GM12878 (cell line): ENCODE data around the gene LRP10. TPM values are rescaled to one million over a fixed set of nuclear protein-coding genes. Genes with fewer than 3 reads are reported as not detected.
A peak's percentile ranks its signal among the peaks of the same experiment; 100 is the strongest.

ENCODE experiments used
- ATAC-seq: fragments of 200-7000 bp; cut with Tn5 transposase; 3 replicates; pipeline ENCODE4 v1.9.1; 2020; ENCODE audit warnings: mild to moderate bottlenecking, moderate library complexity
- BruUV-seq: library from RNA; stranded (reverse); fragments of 400-500 nt; replicated peaks from 2 replicates; lab custom pipeline; 2021; lab: Mats Ljungman, UMichigan
- CTCF ChIA-PET: fragments of 300-600 bp; sonication (Branson Sonifier 250); formaldehyde crosslinking; extraction: SDS; loops from one replicate; lab custom pipeline; 2021; ENCODE audit warnings: inconsistent platforms; lab: Yijun Ruan, JAX
- POLR2A ChIA-PET: fragments of 350-600 bp; formaldehyde crosslinking; extraction: SDS; loops from one replicate; lab custom pipeline; 2021; ENCODE audit warnings: inconsistent platforms; lab: Charles Lee
- RAD21 ChIA-PET: fragments of 300-600 bp; sonication (Branson Sonifier 250); formaldehyde crosslinking; loops from one replicate; lab custom pipeline; 2023; ENCODE audit warnings: antibody characterized with exemption; ENCODE audit not compliant: unreplicated experiment; lab: Charles Lee
- SMC1A ChIA-PET: fragments of 300-600 bp; sonication (Branson Sonifier 250); formaldehyde crosslinking; loops from one replicate; lab custom pipeline; 2023; ENCODE audit not compliant: unreplicated experiment, uncharacterized antibody; lab: Charles Lee
- DNase-seq: peaks from one replicate; pipeline ENCODE4 v3.0.0-alpha.2; 2011; ENCODE audit warnings: low read depth, low spot score
- FAIRE-seq: peaks from 3 replicates; lab custom pipeline; 2011; peaks lifted over from hg19 to GRCh38; lab: Jason Lieb, UNC
- H2AFZ ChIP-seq: 2 replicates; pipeline ENCODE4 v1.6.0; 2011; ENCODE audit warnings: low read depth, low read length, control low read depth; ENCODE audit not compliant: control insufficient read depth
- H3K27ac ChIP-seq: 2 replicates; pipeline ENCODE4 v1.5.1; 2011; ENCODE audit warnings: control low read depth; ENCODE audit not compliant: control insufficient read depth, insufficient read depth
- H3K27me3 ChIP-seq, 2 experiments: replicated peaks in 1 of 2; 2 replicates each; pipeline versions ENCODE4 v1.6.0 to v1.6.1; 2011; ENCODE audit warnings: low read length in 1 of 2; ENCODE audit not compliant: control insufficient read depth in 2 of 2, insufficient read depth in 2 of 2
- H3K36me3 ChIP-seq, 2 experiments: 2 replicates each; pipeline ENCODE4 v1.5.1; 2011; ENCODE audit warnings: low read length in 1 of 2; ENCODE audit not compliant: control insufficient read depth in 2 of 2, insufficient read depth in 2 of 2
- H3K4me1 ChIP-seq: 2 replicates; pipeline ENCODE4 v1.6.1; 2011; ENCODE audit warnings: mild to moderate bottlenecking, low read length, moderate library complexity, mixed read lengths; ENCODE audit not compliant: control insufficient read depth, insufficient read depth
- H3K4me2 ChIP-seq: 2 replicates; pipeline ENCODE4 v1.6.0; 2011; ENCODE audit warnings: control low read depth; ENCODE audit not compliant: control insufficient read depth, insufficient read depth
- H3K4me3 ChIP-seq: fragments of 200-600 bp; sonication (generic); 2 replicates; pipeline ENCODE4 v1.5.1; 2016
- H3K79me2 ChIP-seq: 2 replicates; pipeline ENCODE4 v1.6.0; 2011; ENCODE audit warnings: low read length; ENCODE audit not compliant: control insufficient read depth, insufficient read depth
- H3K9ac ChIP-seq: 2 replicates; pipeline ENCODE4 v1.8.0; 2011; ENCODE audit warnings: low read length, control low read depth, mixed read lengths; ENCODE audit not compliant: control insufficient read depth, insufficient read depth
- H3K9me3 ChIP-seq: replicated peaks from 3 replicates; pipeline ENCODE4 v1.5.1; 2011; ENCODE audit warnings: mild to moderate bottlenecking, low read length; ENCODE audit not compliant: control insufficient read depth, insufficient read depth
- H4K20me1 ChIP-seq: 2 replicates; pipeline ENCODE4 v1.6.0; 2011; ENCODE audit not compliant: control insufficient read depth, insufficient read depth
- CHD2 ChIP-seq: IDR thresholded peaks from 2 replicates; pipeline ENCODE4 v1.6.1; 2011; ENCODE audit warnings: low read depth, low read length, improper control_type of control experiment, borderline replicate concordance
- IKZF2 ChIP-seq, 2 experiments: fragments of 450-650 bp; IDR thresholded peaks; 2 replicates each; pipeline ENCODE4 v1.6.1; 2017; ENCODE audit warnings: mild to moderate bottlenecking in 2 of 2, moderate library complexity in 2 of 2
- SREBF2 ChIP-seq: IDR thresholded peaks from 2 replicates; pipeline ENCODE4 v1.6.1; 2012; ENCODE audit warnings: mild to moderate bottlenecking, low read length
- ZNF207 ChIP-seq: fragments of 450-650 bp; IDR thresholded peaks from 2 replicates; pipeline ENCODE4 v1.6.1; 2014; ENCODE audit warnings: antibody characterized with exemption, mild to moderate bottlenecking, borderline replicate concordance
- WGBS: methylation state at CpG from one replicate; pipeline ENCODE4 v1.1.6; 2016; ENCODE audit warnings: low lambda C conversion rate; ENCODE audit not compliant: insufficient replicate concordance, insufficient coverage; ENCODE audit errors: missing lambda C conversion rate; 5-methylcytosine and 5-hydroxymethylcytosine counted together
- in situ Hi-C: fragments of 300-500 bp; cut with MboI; formaldehyde crosslinking; loops from 9 replicates; pipeline ENCODE4 v1.14.3; 2018; ENCODE audit warnings: mixed read lengths
- intact Hi-C: fragments of 100-400 bp; cut with micrococcal nuclease; formaldehyde crosslinking; loops from one replicate; pipeline ENCODE4 v1.14.2; 2022; ENCODE audit not compliant: unreplicated experiment
- polyA plus RNA-seq, 11 experiments: library from polyadenylated mRNA; depleted of rRNA in 4 of 11; unstranded in 6 of 11; stranded (reverse) in 5 of 11; fragments of >200 nt; fragmentation: Nextera tagmentation in 4 of 11; fragmentation: Illumina TruSeq in 1 of 11; extraction: Ambion mirVana in 4 of 11; extraction: Trizol in 1 of 11; gene quantifications; 1 replicate in 1 of 11; 2 replicates in 10 of 11; pipeline versions ENCODE4 v1.2.1 to v1.2.3, GENCODE V29; 2011 to 2016; ENCODE audit warnings: inconsistent platforms in 2 of 11, missing spikeins in 2 of 11, low read depth in 1 of 11
- total RNA-seq, 4 experiments: library from RNA; depleted of rRNA in 3 of 4; stranded (reverse); fragments of >200 nt in 3 of 4; fragmentation: Illumina TruSeq in 1 of 4; extraction: Trizol in 1 of 4; gene quantifications; 2 replicates each; pipeline versions ENCODE4 v1.2.1 to v1.2.3, GENCODE V29; 2013 to 2021

LRP10 gene
- total and polyA plus RNA-seq, 10 of the 15 experiments (the other 5 are each of a cell fraction or from before 2014, with no cell fraction given) = 3.0 to 56.9 (median 20.9) TPM

GRCh38 chr14:22872833-22873520 is 1.4 kb downstream of the LRP10 start:
- DNase-seq = no peak
- 32% methylated on average over 10 of the region's 10 CpGs for WGBS
- in situ Hi-C loops = no loop called here
- ChIA-PET POLR2A (interaction anchor here (1.0 to 3.9 kb wide), 7 partner anchors 11 to 54 kb away, joined by 3 to 45 read pairs (median 5); partner anchors contain the start of genes RBM23 and REM2), RAD21 (interaction anchor here (0.6 to 6.4 kb wide), 16 partner anchors 10 to 322 kb away, joined by 3 to 56 read pairs (median 5); partner anchors contain the start of genes OXA1L and RBM23), CTCF (interaction anchor here (0.6 to 6.9 kb wide), 26 partner anchors 11 to 562 kb away, joined by 3 to 174 read pairs (median 4); partner anchors contain the start of genes HAUS4, PRMT5, RBM23 and REM2), SMC1A (interaction anchor here (0.8 to 4.9 kb wide), 10 partner anchors 12 to 133 kb away, joined by 3 to 110 read pairs (median 7); partner anchors contain the start of genes PRMT5, RBM23 and REM2)
- no peak for TF ChIP-seq SREBF2
- TF ChIP-seq CHD2 = peak; percentile 32; the same call in 1 of the 2 replicates
- 0 out of 4 replicates have a peak, but pooled peaks of 1 of the 2 experiments have one; percentile 5 for TF ChIP-seq IKZF2 (IDR thresholded peaks at IDR 0.05)
- 0 out of 2 replicates have a peak, but pooled peaks have one; percentile 60 for TF ChIP-seq ZNF207
- ATAC-seq = no peak
- no peak for FAIRE-seq
- Histone ChIP-seq H3K4me1 (peaks cover 8% of the 10 kb centered on the region), H3K79me2 (peaks cover 18% of the 10 kb centered on the region), H3K27me3 (no peaks in the 10 kb centered on the region), H3K9me3 (no peaks in the 10 kb centered on the region), H4K20me1 (no peaks in the 10 kb centered on the region), H3K27ac (peak overlapping the region; percentile 93), H2AFZ (no peak overlapping the region), H3K4me3 (peak overlapping the region; percentile 74), H3K9ac (peak overlapping the region; percentile 90), H3K36me3 (peaks cover 22 to 23% of the 10 kb centered on the region in 2 experiments), H3K4me2 (peak overlapping the region; percentile 91)
- intact Hi-C loops = loop anchor here (1.0 to 5.0 kb wide), 2 partner anchors 27 to 44 kb away; partner anchors contain the start of gene RBM23
- TSS peak; percentile 63 for BruUV-seq
